ENCODE data around the gene MROH7.

MROH7 gene

DNA sequence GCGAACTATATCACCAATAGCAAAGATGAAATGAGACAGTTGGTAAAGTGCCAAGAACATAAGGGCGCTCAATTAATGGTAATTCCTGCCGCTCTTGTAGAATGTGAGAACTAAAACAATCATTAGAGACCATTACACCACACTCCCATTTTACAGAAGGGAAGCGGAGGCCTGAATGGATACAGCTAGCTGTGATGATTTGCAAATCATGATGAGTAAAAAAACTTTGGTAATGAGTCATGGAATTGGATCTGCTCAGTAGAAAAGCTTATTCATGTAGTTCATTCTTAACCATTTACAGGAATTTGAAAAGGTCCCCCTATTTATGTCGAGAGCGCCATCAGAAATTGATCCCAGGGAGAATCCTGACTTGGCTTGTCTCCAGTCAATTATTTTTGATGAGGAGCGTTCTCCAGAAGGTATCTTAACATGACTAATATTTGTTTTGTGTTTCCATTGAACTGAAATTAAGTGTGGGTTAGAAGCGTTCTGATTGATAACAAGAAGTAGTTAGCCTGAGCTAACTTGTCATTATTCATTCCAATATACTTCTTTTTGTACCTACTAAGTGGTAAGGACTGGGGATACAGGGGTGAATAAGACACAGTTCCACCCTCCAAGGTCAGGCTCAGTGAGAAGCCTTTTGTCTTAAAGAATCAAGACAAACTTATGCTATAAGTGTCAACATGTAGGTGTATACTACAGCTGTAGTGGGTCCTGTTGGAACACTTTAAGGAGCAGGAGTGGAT is 74.9 kb downstream of the MROH7 start:
- no peak for DNase-seq
- intact Hi-C loops (cut with DNase I) = loop anchor here (2.0 kb wide), 1 partner anchor 48 kb away; the partner anchor contains the start of gene PARS2

DNA sequence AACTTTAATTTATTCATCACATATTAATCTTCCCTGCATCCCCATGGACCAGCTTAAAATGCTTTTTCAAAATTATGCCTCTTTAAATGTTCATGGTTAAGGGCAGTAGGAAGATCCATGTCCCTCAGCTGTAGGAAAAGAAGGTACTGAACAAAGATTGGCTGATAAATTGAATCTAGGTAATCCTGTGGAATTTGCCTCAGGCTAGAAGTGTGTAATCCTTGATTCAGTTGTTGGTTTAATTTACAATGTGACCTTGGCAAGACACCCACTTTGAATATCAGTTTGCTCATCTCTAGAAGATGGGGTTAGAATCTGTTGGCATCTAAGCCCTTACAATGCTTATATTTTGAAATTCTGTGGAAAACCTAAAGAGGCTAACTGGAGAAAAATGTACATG is 80.1 kb downstream of the MROH7 start:
- intact Hi-C loops (cut with DNase I) = no loop called here
- no peak for DNase-seq

DNA sequence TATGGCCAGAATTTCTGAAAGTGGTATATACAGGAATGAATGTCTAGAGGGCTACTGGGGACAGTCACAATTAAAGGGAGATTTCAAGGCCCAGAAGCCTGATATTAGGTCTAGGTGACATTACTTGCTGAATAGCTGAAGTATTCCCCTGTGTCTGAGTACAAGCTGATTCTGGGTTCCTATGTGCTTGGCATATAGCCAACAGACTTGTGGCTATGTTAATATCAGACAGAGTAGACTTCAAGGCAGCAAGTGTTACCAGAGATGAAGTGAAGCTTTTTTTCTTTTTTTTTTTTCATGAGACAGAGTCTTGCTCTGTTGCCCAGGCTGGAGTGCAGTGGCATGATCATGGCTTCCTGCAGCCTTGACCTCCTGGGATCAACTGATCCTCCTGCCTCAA is 82.4 kb downstream of the MROH7 start:
- intact Hi-C loops (cut with DNase I) = no loop called here
- no peak for DNase-seq

DNA sequence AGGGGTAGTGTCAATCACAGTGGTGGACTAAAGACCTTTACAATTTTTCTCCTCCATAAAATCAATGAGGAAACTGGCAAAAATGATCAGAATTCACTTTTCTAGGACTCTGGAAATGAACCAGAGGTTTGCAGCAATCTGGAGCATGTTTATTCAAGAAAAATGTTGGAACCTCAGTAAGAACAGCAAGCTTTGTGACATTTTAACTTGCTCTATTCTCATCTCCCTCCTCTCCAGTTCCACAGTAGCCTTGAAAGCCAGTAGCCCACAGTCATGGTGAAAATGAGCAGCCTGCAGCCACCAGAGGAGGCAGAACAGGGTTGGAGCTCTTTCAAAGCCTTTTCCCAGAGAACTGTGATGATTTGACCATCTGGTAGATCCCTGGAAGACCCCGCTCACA is 83.2 kb downstream of the MROH7 start:
- no peak for DNase-seq
- intact Hi-C loops (cut with DNase I) = no loop called here

DNA sequence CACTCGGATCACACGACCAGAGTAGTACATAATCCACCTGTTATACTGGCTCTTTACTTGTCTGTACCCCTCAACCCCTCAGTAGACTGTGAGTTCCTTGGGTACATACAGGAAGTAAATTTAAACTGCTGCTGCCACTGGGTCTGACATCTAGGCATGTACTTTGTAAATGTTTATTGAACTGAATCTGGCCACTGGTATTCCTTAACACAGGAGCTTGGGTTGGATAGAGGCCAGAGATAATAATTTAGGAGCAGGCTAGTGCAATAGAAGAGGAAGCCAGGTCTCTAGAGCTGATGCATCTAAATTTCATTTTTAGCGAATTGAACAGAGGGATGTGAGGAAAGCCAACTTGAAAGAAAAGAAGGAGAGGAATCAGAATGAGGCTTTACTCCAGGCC is 86.4 kb downstream of the MROH7 start:
- intact Hi-C loops (cut with DNase I) = no loop called here
- DNase-seq = no peak

DNA sequence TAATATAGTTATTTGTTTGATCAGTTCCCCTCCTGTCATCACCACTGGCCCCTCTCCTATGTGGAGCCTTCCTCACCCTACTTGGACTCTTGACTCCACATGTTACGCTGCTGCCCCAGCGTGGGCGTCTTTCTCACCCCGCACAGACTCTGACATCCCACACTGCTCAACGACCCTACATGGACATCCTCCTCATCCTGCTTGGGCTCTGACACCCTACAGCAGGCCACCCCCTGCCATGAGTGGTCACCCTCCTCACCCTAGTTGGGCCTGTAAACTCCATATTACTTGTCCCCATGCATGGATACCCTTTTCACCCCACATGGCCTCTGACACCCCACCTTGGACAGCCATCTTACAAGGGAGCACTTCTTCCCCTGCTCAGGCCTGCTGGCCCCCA is 95.1 kb downstream of the MROH7 start:
- intact Hi-C loops (cut with DNase I) = no loop called here
- no peak for DNase-seq

DNA sequence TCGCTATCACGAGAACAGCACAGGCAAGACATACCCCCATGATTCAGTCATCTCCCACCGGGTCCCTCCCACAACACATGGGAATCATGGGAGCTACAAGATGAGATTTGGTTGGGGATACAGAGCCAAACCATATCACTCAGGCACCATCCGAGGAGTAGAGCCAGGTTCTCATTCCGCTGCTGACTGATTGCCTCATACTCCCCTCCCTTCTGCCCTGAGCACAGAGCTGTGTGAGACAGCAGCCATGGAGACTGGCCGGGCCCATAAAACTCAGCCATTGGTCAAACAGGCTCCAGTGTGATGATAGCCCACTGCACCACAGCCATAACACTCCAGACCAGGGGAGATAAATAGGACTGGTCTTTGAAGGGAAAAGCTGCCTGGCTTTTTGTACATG is 96.7 kb downstream of the MROH7 start:
- intact Hi-C loops (cut with DNase I) = no loop called here
- no peak for DNase-seq

DNA sequence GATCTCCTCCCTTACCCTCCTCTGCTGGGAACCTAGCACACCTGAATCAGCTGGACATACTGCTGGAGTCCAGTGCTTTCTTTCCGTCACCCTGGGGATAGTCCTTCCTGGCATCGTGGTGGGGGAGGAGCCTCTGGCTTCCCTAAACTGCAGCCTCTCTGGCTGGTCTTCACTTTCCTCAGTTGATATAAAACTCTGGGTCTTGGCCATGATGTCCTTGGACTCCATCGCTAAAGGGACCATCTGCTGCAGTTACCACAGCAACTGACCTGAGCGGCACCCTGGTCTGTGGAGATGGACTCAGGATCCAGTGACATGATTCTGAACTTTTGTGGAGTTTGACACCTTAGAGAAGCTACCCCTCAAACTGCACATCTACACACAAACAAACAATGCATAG is 99.9 kb downstream of the MROH7 start:
- intact Hi-C loops (cut with DNase I) = no loop called here
- DNase-seq = no peak

DNA sequence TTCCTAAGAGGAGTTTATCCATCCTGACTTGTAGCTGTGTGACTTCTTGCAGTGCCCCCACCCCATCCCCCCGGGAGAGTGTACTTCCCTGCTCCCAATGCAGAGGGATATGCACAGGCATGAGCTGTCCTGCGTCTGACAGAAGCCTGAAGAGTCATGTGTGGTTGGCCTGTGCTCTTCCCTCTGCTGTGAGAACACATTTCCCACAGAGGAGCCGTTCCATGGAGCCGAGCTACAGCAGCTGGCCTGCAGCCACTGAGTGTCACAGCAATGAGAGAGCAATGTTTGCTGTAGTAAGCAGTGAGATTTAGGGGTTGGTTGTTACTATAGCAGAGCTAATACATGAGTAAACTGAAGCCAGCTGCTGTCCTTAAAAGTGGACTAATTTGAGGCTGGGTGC is 100.7 kb downstream of the MROH7 start:
- no peak for DNase-seq
- intact Hi-C loops (cut with DNase I) = no loop called here

DNA sequence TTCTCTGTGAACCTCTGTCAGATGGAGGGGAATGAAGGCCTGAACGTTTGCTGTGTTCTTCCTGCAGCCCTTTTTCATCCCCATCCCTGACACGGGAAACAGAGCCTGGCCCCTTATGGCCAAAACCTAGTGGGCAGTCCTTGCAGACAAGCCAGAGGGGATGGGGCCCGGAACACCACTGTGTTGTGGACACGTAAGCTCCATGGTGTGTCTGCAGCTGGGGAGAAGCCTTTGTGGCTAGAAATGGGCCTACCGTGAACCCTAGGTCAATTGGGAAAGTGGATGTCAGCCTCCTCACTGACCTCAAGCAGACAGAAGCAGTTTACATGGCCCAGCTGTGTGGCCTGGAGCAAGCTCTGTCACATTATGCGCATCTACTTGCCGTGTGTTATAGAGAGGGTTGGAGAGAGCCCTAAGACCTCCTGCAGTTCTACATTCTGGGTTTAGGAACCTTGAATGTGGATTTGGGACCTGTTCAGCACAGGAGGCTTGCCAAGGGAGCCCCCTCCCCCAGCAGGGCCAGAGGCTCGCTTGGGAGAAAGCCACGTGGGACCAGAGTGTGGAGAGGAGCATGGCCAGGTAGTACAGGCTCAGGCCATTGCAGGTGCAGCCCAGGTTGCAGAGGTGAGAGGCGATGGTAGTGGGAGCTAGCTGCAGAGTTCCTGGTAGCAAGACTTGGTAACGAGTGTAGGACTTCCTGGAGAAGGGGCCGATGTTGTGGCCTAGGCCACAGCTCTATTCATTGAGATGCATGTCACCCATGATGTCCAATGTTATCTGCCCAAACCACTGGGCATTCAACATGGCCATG is 102.0 kb downstream of the MROH7 start:
- DNase-seq = peak in 1 of 10 donors; percentile 70
- intact Hi-C loops (cut with DNase I) = no loop called here

DNA sequence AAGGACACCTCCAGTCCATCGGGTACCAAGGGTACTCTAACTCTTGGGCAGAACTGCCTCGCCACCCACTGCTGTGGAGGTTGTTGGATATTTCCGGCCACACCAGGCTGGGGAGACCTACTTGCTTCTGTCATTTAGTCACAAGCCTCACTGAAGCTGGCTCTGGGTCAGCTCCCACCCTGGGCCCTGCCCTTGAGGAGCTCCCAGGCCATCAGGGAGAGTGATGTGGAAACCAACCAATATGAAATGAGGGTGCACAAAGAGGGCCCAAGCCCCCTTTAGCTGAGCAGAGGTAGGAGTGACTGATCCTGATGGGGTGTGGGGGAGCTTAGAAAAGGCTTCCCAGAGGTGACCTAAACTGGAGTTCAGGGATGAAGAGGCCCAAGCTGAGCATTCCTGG is 103.1 kb downstream of the MROH7 start:
- intact Hi-C loops (cut with DNase I) = no loop called here
- peak in 1 of 10 donors; percentile 52 for DNase-seq

DNA sequence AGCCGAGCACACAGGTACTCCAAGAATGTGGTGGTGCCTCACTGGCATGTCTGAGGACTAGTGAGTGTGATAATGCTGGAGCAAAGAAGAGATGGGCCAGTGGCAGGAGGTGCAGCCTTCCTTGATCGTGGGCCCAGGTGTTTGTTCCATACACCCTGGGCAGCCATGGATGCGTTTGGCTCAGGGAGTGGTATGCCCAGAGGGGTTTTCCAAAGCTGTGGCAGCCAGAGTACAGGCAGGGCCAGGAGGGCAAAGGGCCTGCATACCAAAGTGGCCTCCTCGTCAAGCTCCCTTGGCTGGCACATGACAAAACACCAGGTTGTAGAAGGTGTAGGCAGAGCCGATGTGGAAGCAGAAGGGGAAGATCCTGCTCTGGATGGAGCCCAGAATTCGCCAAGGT is 103.7 kb downstream of the MROH7 start:
- DNase-seq = peak in 1 of 10 donors; percentile 37
- intact Hi-C loops (cut with DNase I) = no loop called here

DNA sequence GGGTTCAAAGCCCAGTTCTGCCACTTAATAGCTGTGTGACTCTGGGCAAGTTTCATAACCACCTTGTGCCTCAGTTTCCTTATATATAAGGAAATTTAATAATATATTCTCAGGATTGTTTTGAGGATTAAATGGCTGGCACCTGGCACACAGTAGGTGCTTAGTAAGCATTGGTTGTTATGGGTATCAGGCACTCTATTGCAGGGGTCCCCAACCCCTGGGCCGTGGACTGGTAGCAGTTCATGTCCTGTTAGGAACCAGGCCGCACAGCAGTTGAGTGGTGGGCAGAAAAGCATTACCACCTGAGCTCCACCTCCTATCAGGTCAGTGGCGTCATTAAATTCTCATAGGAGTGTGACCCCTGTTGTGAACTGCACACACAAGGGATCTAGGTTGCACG is 104.3 kb downstream of the MROH7 start:
- intact Hi-C loops (cut with DNase I) = no loop called here
- peak in 1 of 10 donors; percentile 8 for DNase-seq

DNA sequence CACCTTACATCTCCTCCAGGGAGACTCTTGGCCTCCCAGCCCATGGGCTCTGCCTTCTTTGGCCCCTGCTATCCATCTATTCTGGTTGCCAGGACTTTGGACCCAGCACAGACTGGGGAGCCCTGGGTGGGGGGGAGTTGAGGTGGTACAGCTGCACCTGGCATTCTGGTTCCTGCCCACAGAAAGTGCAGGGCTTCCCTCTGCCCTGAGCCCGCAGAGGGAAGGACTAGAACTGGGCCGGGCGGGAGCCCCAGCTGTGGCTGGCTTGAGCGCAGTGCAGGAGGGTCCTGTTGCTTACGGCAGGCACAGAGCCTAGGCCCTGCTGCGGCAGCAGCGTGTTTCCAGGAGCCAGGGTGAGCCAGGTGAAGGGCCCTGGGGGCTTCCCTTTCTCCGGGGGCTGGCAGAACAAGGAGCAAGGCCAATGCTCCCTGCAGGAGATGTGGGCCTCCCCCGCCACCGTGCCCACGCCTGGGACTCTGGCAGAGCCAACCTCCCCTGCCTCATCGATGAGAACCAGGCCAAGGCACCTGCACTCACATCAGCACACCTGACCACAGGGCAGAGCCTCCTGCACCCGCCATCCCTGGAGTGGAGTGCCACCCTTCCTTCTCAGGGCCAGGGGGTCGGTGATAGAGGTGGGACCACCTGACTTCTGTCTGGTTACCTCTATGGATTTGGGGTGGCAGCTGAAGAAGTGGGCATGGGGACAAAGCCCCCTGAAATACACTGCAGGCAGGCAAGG is 106.7 kb downstream of the MROH7 start:
- peak in 1 of 10 donors; percentile 62 for DNase-seq
- intact Hi-C loops (cut with DNase I) = no loop called here

DNA sequence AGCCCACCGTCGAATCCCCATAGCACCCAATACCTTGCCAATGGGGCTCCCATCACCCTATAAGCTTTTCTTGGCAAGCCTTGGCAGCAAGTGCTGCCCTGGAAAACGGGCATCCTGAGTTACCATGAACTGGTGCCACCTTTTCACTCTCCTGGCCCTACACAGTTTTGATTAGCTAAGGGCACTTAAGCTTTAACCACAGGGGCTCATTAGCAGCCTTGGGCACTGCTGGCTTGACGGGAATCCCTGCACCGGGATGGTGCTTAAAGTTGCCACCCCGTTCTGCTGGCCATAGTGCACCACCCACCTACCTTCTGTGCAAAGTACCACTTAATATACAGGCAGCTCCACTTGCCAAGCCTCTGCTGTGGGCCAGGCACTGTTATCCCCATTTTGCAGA is 109.0 kb downstream of the MROH7 start:
- intact Hi-C loops (cut with DNase I) = no loop called here
- peak in 1 of 10 donors; percentile 55 for DNase-seq

DNA sequence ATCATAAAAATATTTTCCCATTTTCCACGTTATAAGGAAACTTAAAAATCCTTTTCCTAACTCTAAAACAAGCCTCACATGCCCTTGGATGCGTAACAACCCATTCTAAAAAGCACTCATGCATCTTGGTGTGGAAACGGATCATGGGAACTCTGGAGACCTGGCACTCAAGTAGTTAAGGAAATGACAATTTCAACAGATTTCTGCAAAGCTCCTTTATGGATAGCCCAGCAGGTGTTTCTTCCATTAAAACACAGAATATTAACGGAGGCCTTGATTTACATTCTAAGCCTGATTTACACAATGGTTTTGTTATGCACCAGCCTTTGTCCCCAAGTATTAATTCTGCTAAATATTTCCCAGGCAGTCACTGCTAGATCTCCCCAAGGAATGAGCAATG is 109.8 kb downstream of the MROH7 start:
- intact Hi-C loops (cut with DNase I) = no loop called here
- no peak for DNase-seq

DNA sequence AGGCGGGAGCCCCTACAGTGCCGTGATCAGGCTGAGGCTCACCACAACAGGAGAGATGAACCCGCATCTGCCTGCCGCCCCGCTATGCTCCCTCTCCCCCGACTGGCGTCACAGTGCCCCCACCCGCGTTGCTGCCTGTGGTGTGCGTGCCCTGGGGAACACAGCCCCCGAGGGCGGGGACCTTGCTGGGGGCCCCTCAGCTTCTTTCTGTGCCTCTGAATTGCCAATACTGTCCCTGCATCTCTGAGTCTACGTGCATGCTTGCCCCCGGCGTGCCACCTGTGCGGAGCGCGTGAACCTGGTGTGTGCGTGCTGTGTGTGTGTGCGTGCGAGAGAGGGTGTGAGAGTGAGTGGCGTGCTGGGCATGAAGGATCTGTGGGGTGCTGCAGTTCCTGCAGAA is 112.5 kb downstream of the MROH7 start:
- intact Hi-C loops (cut with DNase I) = no loop called here
- peak in 1 of 10 donors; percentile 79 for DNase-seq

DNA sequence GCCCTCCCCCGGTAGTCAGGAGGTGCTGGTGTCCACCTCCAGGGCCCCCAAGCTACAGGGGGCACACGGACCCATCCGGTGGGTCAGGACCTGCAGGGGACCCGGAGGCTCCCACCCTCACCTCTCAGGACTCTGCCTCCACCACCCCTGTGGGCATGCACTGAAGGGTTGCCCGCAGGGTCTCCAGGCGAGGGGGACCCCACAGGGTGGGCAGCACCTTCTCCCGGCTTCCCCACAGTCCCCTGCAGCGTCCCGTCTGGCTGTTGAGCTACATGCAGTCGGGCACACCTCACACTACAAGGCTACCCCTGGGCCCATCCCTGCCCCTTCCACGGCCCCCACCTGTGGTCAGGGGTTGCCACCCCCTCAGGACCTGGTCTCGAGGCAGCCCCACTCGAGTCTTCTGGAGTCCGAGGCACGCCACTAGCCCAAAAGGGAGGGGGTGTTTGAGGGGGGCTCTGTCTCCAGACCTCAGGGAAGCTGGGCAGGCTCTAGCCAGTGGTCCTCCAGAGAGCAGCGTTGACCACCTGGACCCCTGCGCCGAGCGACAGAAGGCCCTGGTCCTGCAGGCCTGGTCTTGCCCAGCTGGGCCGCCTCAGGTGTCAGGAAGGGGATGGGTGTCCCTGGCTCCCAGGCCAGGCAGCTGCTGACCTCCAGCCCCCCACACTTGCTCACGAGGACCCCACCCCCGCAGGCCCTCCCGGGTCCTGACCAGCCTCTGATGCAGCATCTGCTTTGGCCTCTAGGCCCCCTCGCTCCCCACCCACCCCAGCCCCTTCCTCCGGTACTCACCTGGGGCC is 113.1 kb downstream of the MROH7 start:
- intact Hi-C loops (cut with DNase I) = no loop called here
- DNase-seq = peak in 1 of 10 donors; percentile 84

DNA sequence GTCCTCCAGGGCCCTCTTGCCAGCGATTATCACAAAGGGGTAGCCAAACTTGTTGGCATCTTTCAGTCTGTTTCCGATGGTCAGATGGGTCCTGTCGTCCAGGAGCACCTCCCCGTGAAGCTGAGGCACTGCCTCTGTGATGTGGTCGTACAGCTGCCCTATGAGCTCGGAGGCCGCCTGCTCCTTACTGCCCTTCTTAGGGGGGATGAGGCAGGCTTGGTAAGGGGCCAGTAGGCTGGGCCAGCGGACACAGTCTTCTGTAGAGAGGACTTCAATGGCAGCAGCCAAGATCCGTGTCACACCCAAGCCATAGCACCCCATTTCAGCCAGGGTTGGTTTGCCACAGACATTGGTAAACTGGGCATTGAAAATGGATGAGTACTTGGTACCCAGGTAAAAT is 116.2 kb downstream of the MROH7 start:
- intact Hi-C loops (cut with DNase I) = no loop called here

DNA sequence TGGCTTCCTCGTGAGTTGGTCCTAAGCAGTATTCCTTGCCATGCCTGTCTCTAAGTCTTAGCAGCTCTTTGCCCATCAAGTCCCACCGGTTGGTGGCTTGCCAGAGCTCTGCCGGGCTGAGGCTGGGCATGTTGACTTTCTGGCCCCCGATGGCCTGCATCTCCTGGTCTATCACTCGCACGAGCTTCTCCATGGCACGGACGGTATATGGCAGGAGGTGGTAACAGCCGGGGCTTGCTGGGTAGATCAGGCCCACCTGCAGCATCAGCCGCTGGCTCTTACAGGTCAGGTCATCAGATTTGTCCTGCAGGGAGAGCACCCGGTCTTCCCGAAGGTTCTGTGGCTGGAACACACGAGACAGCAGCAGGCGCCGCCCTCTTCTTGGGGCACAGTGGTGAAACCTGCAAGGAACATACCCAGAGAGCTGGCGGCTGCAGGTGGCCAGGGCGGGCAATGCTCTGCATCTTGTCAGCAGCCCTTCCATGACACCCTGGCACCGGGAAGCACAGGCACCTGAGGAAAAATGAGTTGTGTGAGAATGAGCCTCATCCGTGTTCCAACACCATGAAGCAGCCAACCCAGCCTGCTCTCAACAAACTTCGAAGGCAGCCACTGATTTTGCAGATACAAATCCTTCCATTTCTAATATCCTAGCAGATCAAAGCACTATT is 117.2 kb downstream of the MROH7 start:
- intact Hi-C loops (cut with DNase I) = no loop called here
- DNase-seq = peak in 2 of 10 donors; percentile 55 to 78

More for the DNA sequence above, 116.2 kb downstream of the MROH7 start:
- DNase-seq = peak in 2 of 10 donors; percentile 40 to 46
